ENCODE results near the gene POR.

DNA sequence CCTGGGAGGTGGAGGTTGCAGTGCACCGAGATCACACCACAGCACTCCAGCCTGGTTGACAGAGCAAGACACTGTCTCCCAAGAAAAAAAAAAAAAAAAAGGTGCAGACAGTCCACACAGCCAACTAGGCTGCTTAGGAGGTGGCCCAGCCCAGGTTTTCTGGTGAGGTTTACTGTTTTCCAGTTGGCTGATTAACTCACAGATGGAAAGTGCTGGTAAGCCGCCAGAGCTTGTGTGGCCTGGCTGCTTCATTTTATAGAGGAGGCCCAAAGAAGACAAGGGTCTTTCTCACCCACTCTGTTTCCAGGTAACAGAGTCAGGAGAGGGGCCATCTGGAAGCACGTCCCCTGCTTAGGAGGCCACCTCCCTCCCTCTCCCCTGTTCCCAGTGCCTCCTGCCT is 29.9 kb upstream of the POR start:
- TF ChIP-seq, protein P1, sequence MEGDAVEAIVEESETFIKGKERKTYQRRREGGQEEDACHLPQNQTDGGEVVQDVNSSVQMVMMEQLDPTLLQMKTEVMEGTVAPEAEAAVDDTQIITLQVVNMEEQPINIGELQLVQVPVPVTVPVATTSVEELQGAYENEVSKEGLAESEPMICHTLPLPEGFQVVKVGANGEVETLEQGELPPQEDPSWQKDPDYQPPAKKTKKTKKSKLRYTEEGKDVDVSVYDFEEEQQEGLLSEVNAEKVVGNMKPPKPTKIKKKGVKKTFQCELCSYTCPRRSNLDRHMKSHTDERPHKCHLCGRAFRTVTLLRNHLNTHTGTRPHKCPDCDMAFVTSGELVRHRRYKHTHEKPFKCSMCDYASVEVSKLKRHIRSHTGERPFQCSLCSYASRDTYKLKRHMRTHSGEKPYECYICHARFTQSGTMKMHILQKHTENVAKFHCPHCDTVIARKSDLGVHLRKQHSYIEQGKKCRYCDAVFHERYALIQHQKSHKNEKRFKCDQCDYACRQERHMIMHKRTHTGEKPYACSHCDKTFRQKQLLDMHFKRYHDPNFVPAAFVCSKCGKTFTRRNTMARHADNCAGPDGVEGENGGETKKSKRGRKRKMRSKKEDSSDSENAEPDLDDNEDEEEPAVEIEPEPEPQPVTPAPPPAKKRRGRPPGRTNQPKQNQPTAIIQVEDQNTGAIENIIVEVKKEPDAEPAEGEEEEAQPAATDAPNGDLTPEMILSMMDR (IDR thresholded peaks at IDR 0.05): no peak
- no peak for TF ChIP-seq POLR2AphosphoS5 (IDR thresholded peaks at IDR 0.05; ENCODE audit: low read depth, low read length)
- TF ChIP-seq, protein P2, sequence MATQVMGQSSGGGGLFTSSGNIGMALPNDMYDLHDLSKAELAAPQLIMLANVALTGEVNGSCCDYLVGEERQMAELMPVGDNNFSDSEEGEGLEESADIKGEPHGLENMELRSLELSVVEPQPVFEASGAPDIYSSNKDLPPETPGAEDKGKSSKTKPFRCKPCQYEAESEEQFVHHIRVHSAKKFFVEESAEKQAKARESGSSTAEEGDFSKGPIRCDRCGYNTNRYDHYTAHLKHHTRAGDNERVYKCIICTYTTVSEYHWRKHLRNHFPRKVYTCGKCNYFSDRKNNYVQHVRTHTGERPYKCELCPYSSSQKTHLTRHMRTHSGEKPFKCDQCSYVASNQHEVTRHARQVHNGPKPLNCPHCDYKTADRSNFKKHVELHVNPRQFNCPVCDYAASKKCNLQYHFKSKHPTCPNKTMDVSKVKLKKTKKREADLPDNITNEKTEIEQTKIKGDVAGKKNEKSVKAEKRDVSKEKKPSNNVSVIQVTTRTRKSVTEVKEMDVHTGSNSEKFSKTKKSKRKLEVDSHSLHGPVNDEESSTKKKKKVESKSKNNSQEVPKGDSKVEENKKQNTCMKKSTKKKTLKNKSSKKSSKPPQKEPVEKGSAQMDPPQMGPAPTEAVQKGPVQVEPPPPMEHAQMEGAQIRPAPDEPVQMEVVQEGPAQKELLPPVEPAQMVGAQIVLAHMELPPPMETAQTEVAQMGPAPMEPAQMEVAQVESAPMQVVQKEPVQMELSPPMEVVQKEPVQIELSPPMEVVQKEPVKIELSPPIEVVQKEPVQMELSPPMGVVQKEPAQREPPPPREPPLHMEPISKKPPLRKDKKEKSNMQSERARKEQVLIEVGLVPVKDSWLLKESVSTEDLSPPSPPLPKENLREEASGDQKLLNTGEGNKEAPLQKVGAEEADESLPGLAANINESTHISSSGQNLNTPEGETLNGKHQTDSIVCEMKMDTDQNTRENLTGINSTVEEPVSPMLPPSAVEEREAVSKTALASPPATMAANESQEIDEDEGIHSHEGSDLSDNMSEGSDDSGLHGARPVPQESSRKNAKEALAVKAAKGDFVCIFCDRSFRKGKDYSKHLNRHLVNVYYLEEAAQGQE (IDR thresholded peaks at IDR 0.05; ENCODE audit: insufficient read depth in 1 of 2, low read depth in 2 of 2, low read length in 1 of 2): no peak
- TF ChIP-seq SIN3A (IDR thresholded peaks at IDR 0.05; ENCODE audit: borderline replicate concordance, insufficient read depth, low read depth, low read length): no peak
- no peak for TF ChIP-seq TCF7L2 (IDR thresholded peaks at IDR 0.05; ENCODE audit: low read depth, low read length)

All from Panc1 (cell line).